Endothelial cell of umbilical vein (primary cell): ENCODE measurements around the gene OR1E2. TPM values are rescaled to one million over a fixed set of nuclear protein-coding genes. Genes with fewer than 3 reads are reported as not detected.

Experiments
- BruUV-seq: library from RNA; stranded (reverse); fragments of 400-500 nt; replicated peaks from 2 replicates; lab custom pipeline; 2021; lab: Mats Ljungman, UMichigan
- CTCF ChIA-PET: fragments of 300-600, 350-600 bp; sonication (Branson Sonifier 250); formaldehyde crosslinking; loops from one replicate; lab custom pipeline; 2021; ENCODE audit warnings: antibody characterized with exemption, inconsistent platforms; lab: Charles Lee
- POLR2A ChIA-PET: fragments of 300-600, 350-600 bp; sonication (Branson Sonifier 250); formaldehyde crosslinking; loops from one replicate; lab custom pipeline; 2021; ENCODE audit warnings: antibody characterized with exemption, inconsistent platforms; lab: Charles Lee
- DNase-seq: peaks from one replicate; pipeline ENCODE4 v3.0.0-alpha.2; 2011; ENCODE audit warnings: low read depth, low spot score
- FAIRE-seq: peaks from 2 replicates; lab custom pipeline; 2011; peaks lifted over from hg19 to GRCh38; lab: Jason Lieb, UNC
- H2AFZ ChIP-seq: 2 replicates; pipeline ENCODE4 v1.6.0; 2012; ENCODE audit warnings: low read depth, low read length, control low read depth, inconsistent platforms
- H3K27ac ChIP-seq: 2 replicates; pipeline ENCODE4 v1.5.1; 2011; ENCODE audit warnings: low read depth, mild to moderate bottlenecking, control low read depth, low read length, moderate library complexity; ENCODE audit not compliant: insufficient read depth
- H3K27me3 ChIP-seq, 2 experiments: 2 replicates each; pipeline versions ENCODE4 v1.6.0 to v1.6.1; 2011; ENCODE audit warnings: low read length in 2 of 2, mixed read lengths in 1 of 2; ENCODE audit not compliant: control insufficient read depth in 2 of 2, insufficient read depth in 2 of 2
- H3K36me3 ChIP-seq, 2 experiments: 2 replicates in 1 of 2; 3 replicates in 1 of 2; pipeline ENCODE4 v1.5.1; 2011; ENCODE audit warnings: low read length in 2 of 2, mild to moderate bottlenecking in 1 of 2, moderate library complexity in 1 of 2; ENCODE audit not compliant: control insufficient read depth in 2 of 2, insufficient read depth in 2 of 2; ENCODE audit errors: extremely low read depth in 1 of 2
- H3K4me1 ChIP-seq: 3 replicates; pipeline ENCODE4 v1.5.1; 2011; ENCODE audit warnings: mild to moderate bottlenecking, low read length; ENCODE audit not compliant: control insufficient read depth, insufficient read depth; ENCODE audit errors: extremely low read depth
- H3K4me2 ChIP-seq: 2 replicates; pipeline ENCODE4 v1.6.1; 2011; ENCODE audit warnings: low read length, control low read depth, mixed read lengths; ENCODE audit not compliant: insufficient read depth
- H3K4me3 ChIP-seq, 3 experiments: fragments of 200-600 bp in 1 of 3; sonication (generic), shearing (Covaris generic) in 1 of 3; replicated peaks in 1 of 3; 2 replicates each; pipeline ENCODE4 v1.5.1; 2011 to 2016; ENCODE audit warnings: control low read depth in 3 of 3, low read length in 3 of 3, mild to moderate bottlenecking in 2 of 3, inconsistent platforms in 1 of 3, low read depth in 1 of 3, moderate library complexity in 1 of 3; ENCODE audit not compliant: insufficient read depth in 1 of 3
- H3K79me2 ChIP-seq: 2 replicates; pipeline ENCODE4 v1.6.0; 2012; ENCODE audit warnings: low read length, inconsistent platforms; ENCODE audit not compliant: control insufficient read depth, insufficient read depth
- H3K9ac ChIP-seq: replicated peaks from 2 replicates; pipeline ENCODE3; 2011; ENCODE audit warnings: low read length, control low read depth; ENCODE audit not compliant: insufficient read depth; ENCODE audit errors: extremely low read depth
- H3K9me1 ChIP-seq: replicated peaks from 3 replicates; pipeline ENCODE4 v1.6.0; 2011; ENCODE audit warnings: mild to moderate bottlenecking, low read length; ENCODE audit not compliant: control insufficient read depth, insufficient read depth; ENCODE audit errors: extremely low read depth
- H3K9me3 ChIP-seq: replicated peaks from 2 replicates; pipeline ENCODE4 v1.5.1; 2012; ENCODE audit warnings: low read length, inconsistent platforms; ENCODE audit not compliant: control insufficient read depth, insufficient read depth
- H4K20me1 ChIP-seq: replicated peaks from 2 replicates; pipeline ENCODE3; 2011; ENCODE audit warnings: mild to moderate bottlenecking, low read length; ENCODE audit not compliant: control insufficient read depth, insufficient read depth; ENCODE audit errors: extremely low read depth
- CTCF ChIP-seq, 2 donors: IDR thresholded peaks; 1 replicate in 1 of 2; 2 replicates in 1 of 2; pipeline ENCODE4 v1.5.1; 2011; ENCODE audit warnings: low read length in 2 of 2, mild to moderate bottlenecking in 2 of 2, moderate library complexity in 2 of 2, control low read depth in 1 of 2, inconsistent platforms in 1 of 2, low read depth in 1 of 2; ENCODE audit not compliant: insufficient read depth in 1 of 2; ENCODE audit errors: extremely low read depth in 1 of 2
- EZH2 ChIP-seq: IDR thresholded peaks from 2 replicates; pipeline ENCODE4 v1.6.1; 2012; ENCODE audit warnings: borderline replicate concordance, low read depth, mild to moderate bottlenecking, moderate library complexity, low read length, inconsistent platforms; ENCODE audit not compliant: severe bottlenecking
- FOS ChIP-seq: IDR thresholded peaks from 2 replicates; pipeline ENCODE4 v1.6.1; 2011; ENCODE audit warnings: mild to moderate bottlenecking, low read length, moderate library complexity, borderline replicate concordance; ENCODE audit not compliant: insufficient read depth
- GATA2 ChIP-seq: IDR thresholded peaks from 2 replicates; pipeline ENCODE4 v1.7.0; 2011; ENCODE audit warnings: low read depth, mild to moderate bottlenecking, moderate library complexity, mixed read lengths, low read length; ENCODE audit not compliant: insufficient read length, insufficient read depth
- JUN ChIP-seq: IDR thresholded peaks from 2 replicates; pipeline ENCODE4 v1.6.1; 2011; ENCODE audit warnings: borderline replicate concordance, low read depth; ENCODE audit not compliant: insufficient read length, insufficient read depth
- MAX ChIP-seq: IDR thresholded peaks from 2 replicates; pipeline ENCODE4 v1.6.1; 2011; ENCODE audit not compliant: insufficient read depth, insufficient read length
- MYC ChIP-seq: IDR thresholded peaks from one replicate; pipeline ENCODE4 v1.6.1; 2011; ENCODE audit warnings: mild to moderate bottlenecking, low read depth, low read length
- POLR2A ChIP-seq: IDR thresholded peaks from 2 replicates; pipeline ENCODE4 v1.6.1; 2012; ENCODE audit warnings: low read depth, mild to moderate bottlenecking, control low read depth, low read length
- POLR2AphosphoS5 ChIP-seq: IDR thresholded peaks from 2 replicates; pipeline ENCODE4 v1.6.1; 2012; ENCODE audit warnings: low read depth, mild to moderate bottlenecking, control low read depth, low read length, moderate library complexity; ENCODE audit not compliant: insufficient read depth
- dilution Hi-C: fragments of 300-500 bp; cut with MboI; formaldehyde crosslinking; loops from one replicate; pipeline ENCODE4 v1.15.0; 2019; ENCODE audit warnings: low sequenced_read_pairs; ENCODE audit not compliant: extremely low pct_ligation_motif_present
- intact Hi-C: fragments of 100-400 bp; cut with micrococcal nuclease; formaldehyde crosslinking; loops from one replicate; pipeline ENCODE4 v1.10.0; 2022
- polyA plus RNA-seq, 4 experiments: library from polyadenylated mRNA; depleted of rRNA in 3 of 4; stranded (reverse) in 3 of 4; unstranded in 1 of 4; fragments of >200 nt; gene quantifications; 2 replicates each; pipeline versions ENCODE4 v1.2.1 to v1.2.3, GENCODE V29; 2011 to 2012; ENCODE audit warnings: missing spikeins in 1 of 4
- total RNA-seq: library from RNA; stranded (reverse); gene quantifications from 2 replicates; pipeline ENCODE4 v1.2.3, GENCODE V29; 2021

The OR1E2 gene
- total and polyA plus RNA-seq, 2 donors (not counting 3 experiments of a cell fraction or from before 2014, with no cell fraction given), result not detected

GRCh38 chr17:3479988-3480387 lies 46.3 kb upstream of the OR1E2 start:
- H3K27ac ChIP-seq, result no peak overlapping the region
- H3K9ac ChIP-seq, result no peak overlapping the region
- no peak for DNase-seq
- FAIRE-seq, result no peak
- intact Hi-C loops, result no loop called here
- no peaks in the 10 kb centered on the region for H4K20me1 ChIP-seq
- ChIA-PET POLR2A (no interaction called here), CTCF (no interaction called here)
- no peaks in the 10 kb centered on the region for H3K27me3 ChIP-seq
- H3K4me3 ChIP-seq, result no peak overlapping the region
- H3K79me2 ChIP-seq, result no peaks in the 10 kb centered on the region
- no peaks in the 10 kb centered on the region for H3K9me1 ChIP-seq
- no TSS peak for BruUV-seq
- H3K4me1 ChIP-seq, result no peaks in the 10 kb centered on the region
- H2AFZ ChIP-seq, result no peak overlapping the region
- H3K4me2 ChIP-seq, result no peak overlapping the region
- H3K9me3 ChIP-seq, result no peaks in the 10 kb centered on the region
- no peaks in the 10 kb centered on the region for H3K36me3 ChIP-seq
- TF ChIP-seq FOS (no peak), JUN (no peak), POLR2AphosphoS5 (no peak), MAX (no peak), GATA2 (no peak), MYC (no peak), CTCF (IDR thresholded peaks at IDR 0.05; ENCODE audit: extremely low read depth in 1 of 2, insufficient read depth in 1 of 2, low read depth in 1 of 2, low read length in 2 of 2) (no peak), POLR2A (no peak), EZH2 (no peak)
- dilution Hi-C loops, result no loop called here
